Measurements from ENCODE around the gene SP2. TPM values are rescaled to one million over a fixed set of nuclear protein-coding genes. Genes with fewer than 3 reads are reported as not detected.

Gene SP2
- total RNA-seq, 4 donors from 2014 or later = 5.1 to 12.6 (median 8.1) TPM

DNA sequence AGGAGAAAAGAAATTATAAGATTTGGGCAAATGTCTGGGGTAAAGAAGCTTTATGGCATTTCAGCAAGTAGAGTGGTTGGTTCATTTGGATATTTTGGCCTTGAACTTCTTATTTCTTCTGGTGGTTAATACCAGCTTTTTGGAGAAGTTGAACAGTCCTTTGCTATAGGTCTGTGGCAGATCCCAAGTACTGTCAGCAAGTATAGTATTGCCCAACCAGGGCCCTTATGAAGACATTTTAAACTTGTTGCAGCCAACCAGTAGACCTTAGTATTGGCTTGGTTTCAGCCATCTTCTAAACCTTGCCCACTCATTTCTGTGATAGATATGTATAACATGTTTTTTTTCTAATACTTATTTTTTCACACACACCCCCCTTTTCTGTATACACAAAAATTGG, 2.2 kb downstream of the SP2 start:
- no peak overlapping the region for H3K4me3 ChIP-seq (ENCODE audit: low read depth, poor library complexity, severe bottlenecking)
- DNase-seq (ENCODE audit: low spot score in 2 of 2) = no peak
- intact Hi-C loops (cut with DNase I; ENCODE audit: low total_unique reads) = no loop called here
- no peak for TF ChIP-seq POLR2A (IDR thresholded peaks at IDR 0.05)
- TF ChIP-seq, protein P1, sequence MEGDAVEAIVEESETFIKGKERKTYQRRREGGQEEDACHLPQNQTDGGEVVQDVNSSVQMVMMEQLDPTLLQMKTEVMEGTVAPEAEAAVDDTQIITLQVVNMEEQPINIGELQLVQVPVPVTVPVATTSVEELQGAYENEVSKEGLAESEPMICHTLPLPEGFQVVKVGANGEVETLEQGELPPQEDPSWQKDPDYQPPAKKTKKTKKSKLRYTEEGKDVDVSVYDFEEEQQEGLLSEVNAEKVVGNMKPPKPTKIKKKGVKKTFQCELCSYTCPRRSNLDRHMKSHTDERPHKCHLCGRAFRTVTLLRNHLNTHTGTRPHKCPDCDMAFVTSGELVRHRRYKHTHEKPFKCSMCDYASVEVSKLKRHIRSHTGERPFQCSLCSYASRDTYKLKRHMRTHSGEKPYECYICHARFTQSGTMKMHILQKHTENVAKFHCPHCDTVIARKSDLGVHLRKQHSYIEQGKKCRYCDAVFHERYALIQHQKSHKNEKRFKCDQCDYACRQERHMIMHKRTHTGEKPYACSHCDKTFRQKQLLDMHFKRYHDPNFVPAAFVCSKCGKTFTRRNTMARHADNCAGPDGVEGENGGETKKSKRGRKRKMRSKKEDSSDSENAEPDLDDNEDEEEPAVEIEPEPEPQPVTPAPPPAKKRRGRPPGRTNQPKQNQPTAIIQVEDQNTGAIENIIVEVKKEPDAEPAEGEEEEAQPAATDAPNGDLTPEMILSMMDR (IDR thresholded peaks at IDR 0.05) = no peak

DNA sequence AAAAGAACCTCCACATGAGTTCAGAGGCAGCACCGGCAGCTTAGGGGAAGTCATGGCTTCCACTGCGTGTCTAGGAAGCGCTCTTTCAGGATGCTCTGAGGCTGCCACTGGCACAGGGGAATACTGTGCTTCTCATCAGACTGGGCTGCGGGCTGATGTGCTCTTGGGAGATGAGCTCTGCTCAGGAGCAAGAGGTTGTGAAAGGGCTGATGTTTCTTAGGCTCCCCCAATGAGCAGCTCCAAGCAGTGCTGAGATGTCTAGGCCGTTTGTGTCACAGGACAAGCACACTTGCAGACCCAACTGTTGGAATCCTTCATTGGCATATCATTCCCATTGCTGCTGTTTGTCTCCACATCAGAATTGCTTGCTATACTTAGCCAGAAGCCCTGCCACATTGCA, 3.6 kb downstream of the SP2 start:
- 76 to 91% methylated on average over 5 of the region's 5 CpGs for WGBS, 2 donors
- intact Hi-C loops (cut with DNase I; ENCODE audit: low total_unique reads) = no loop called here
- no peak for DNase-seq (ENCODE audit: low spot score in 2 of 2)
- TF ChIP-seq, protein P1 (IDR thresholded peaks at IDR 0.05) = no peak
- TF ChIP-seq POLR2A (IDR thresholded peaks at IDR 0.05) = no peak
- H3K4me3 ChIP-seq (ENCODE audit: low read depth, poor library complexity, severe bottlenecking) = no peak overlapping the region

GRCh38 chr17:47901423-47901822, 5.4 kb downstream of the SP2 start:
- H3K4me3 ChIP-seq (ENCODE audit: low read depth, poor library complexity, severe bottlenecking) = no peak overlapping the region
- DNase-seq (ENCODE audit: low spot score in 2 of 2) = no peak
- intact Hi-C loops (cut with DNase I; ENCODE audit: low total_unique reads) = no loop called here
- whole genome bisulfite sequencing, 2 donors = 86 to 89% methylated on average over 7 of the region's 7 CpGs
- TF ChIP-seq, protein P1 (IDR thresholded peaks at IDR 0.05) = no peak
- TF ChIP-seq POLR2A (IDR thresholded peaks at IDR 0.05) = no peak

GRCh38 chr17:47902039-47902744, 6.2 kb downstream of the SP2 start:
- intact Hi-C loops (cut with DNase I; ENCODE audit: low total_unique reads) = no loop called here
- no peak for DNase-seq (ENCODE audit: low spot score in 2 of 2)
- TF ChIP-seq, protein P1 (IDR thresholded peaks at IDR 0.05) = no peak
- TF ChIP-seq POLR2A (IDR thresholded peaks at IDR 0.05) = no peak
- no peak overlapping the region for H3K4me3 ChIP-seq (ENCODE audit: low read depth, poor library complexity, severe bottlenecking)
- WGBS, 2 donors = 85 to 86% methylated on average over 4 of the region's 4 CpGs

GRCh38 chr17:47905221-47905733, 9.2 kb downstream of the SP2 start:
- 47 to 54% methylated on average over 8 of the region's 8 CpGs for WGBS, 2 donors
- DNase-seq (ENCODE audit: low spot score in 2 of 2) = peak in 1 of 2 donors; percentile 36
- TF ChIP-seq, protein P1 (IDR thresholded peaks at IDR 0.05) = no peak
- no peak for TF ChIP-seq POLR2A (IDR thresholded peaks at IDR 0.05)
- intact Hi-C loops (cut with DNase I; ENCODE audit: low total_unique reads) = no loop called here
- no peak overlapping the region for H3K4me3 ChIP-seq (ENCODE audit: low read depth, poor library complexity, severe bottlenecking)

DNA sequence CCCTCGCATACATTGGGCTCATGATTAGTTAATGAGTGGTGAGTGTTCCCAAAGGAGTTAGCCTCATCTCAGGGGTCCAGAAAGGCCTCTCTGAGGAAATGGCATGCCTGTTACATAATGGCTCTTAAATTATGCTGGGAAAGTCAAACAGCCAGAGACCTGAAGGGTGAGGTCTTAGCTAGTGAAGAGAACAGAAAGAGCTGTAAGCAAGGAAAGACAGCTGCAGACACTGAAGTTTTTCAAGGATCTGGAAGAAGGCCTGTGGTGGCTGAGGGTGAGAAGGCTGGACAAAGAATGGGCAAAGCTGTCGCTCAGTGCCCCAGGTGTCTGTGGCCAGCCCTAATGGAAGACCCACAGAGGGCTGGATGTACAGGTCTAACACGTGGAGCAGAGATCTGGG, 10.4 kb downstream of the SP2 start:
- intact Hi-C loops (cut with DNase I; ENCODE audit: low total_unique reads) = no loop called here
- H3K4me3 ChIP-seq (ENCODE audit: low read depth, poor library complexity, severe bottlenecking) = no peak overlapping the region
- no peak for DNase-seq (ENCODE audit: low spot score in 2 of 2)
- WGBS, 2 donors = 85 to 93% methylated on average over 3 of the region's 3 CpGs
- no peak for TF ChIP-seq POLR2A (IDR thresholded peaks at IDR 0.05)
- TF ChIP-seq, protein P1 (IDR thresholded peaks at IDR 0.05) = no peak
